ENCODE measurements around the gene KRTAP5-7. TPM values are rescaled to one million over a fixed set of nuclear protein-coding genes. Genes with fewer than 3 reads are reported as not detected.

The KRTAP5-7 gene
- total RNA-seq, 1 experiment from 2014 or later = not detected

DNA sequence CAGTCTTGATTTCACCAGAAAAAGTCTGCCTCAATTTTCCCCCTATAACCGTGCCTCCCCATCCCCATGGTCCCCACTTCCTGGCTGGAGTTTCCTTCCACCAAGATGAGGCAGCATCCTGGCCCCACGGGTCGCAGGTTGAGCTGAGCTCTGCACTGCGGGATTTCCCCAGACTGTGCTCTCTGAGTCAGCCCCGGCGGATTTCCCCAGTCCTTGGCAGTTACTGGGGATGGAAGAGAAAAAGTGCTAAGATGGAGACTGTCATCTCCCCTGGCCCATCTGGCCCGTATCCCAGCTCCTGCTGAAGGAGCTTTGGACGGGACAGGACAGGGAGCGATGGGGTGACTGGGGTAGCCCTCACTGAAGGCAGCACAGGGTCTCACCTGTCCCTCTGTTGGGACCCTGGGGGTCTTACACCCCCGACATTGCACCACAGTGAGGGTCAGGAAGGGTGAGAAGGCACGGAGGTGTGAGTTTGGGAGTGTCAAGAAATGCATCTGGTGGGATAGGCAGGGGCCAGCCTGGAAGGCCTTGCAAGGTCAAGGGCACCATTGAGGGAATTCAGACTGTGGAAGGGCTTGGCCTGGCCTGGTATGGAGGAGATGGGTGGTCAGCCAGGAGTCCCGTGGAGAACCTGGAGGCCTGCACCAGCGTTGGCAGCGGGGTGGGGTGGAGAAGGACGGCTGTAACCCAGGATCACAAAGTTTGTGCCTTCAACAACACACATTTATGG, 37.6 kb upstream of the KRTAP5-7 start:
- Mint-ChIP-seq H3K27ac (ENCODE audit: low read depth, unreplicated experiment) (no peak overlapping the region), H3K36me3 (ENCODE audit: insufficient read depth, unreplicated experiment) (peaks cover 73% of the 10 kb centered on the region), H3K4me1 (ENCODE audit: insufficient read depth, unreplicated experiment) (peaks cover 13% of the 10 kb centered on the region), H3K4me3 (ENCODE audit: unreplicated experiment) (no peak overlapping the region), H3K27me3 (ENCODE audit: insufficient read depth, unreplicated experiment) (no peaks in the 10 kb centered on the region), H3K9me3 (ENCODE audit: unreplicated experiment) (no peaks in the 10 kb centered on the region)
- intact Hi-C loops (cut with micrococcal nuclease) = no loop called here
- peak; percentile 25 for DNase-seq (ENCODE audit: unreplicated experiment)
- ChIA-PET CTCF (interaction anchor here (0.6 kb wide), 1 partner anchor 9 kb away, joined by 3 read pairs; no protein-coding TSS in a partner anchor), POLR2A (no interaction called here)
- no TSS peak for BruUV-seq (replicated peaks)
- TF ChIP-seq, protein P1, sequence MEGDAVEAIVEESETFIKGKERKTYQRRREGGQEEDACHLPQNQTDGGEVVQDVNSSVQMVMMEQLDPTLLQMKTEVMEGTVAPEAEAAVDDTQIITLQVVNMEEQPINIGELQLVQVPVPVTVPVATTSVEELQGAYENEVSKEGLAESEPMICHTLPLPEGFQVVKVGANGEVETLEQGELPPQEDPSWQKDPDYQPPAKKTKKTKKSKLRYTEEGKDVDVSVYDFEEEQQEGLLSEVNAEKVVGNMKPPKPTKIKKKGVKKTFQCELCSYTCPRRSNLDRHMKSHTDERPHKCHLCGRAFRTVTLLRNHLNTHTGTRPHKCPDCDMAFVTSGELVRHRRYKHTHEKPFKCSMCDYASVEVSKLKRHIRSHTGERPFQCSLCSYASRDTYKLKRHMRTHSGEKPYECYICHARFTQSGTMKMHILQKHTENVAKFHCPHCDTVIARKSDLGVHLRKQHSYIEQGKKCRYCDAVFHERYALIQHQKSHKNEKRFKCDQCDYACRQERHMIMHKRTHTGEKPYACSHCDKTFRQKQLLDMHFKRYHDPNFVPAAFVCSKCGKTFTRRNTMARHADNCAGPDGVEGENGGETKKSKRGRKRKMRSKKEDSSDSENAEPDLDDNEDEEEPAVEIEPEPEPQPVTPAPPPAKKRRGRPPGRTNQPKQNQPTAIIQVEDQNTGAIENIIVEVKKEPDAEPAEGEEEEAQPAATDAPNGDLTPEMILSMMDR (IDR thresholded peaks at IDR 0.05; ENCODE audit: unreplicated experiment) = no peak

DNA sequence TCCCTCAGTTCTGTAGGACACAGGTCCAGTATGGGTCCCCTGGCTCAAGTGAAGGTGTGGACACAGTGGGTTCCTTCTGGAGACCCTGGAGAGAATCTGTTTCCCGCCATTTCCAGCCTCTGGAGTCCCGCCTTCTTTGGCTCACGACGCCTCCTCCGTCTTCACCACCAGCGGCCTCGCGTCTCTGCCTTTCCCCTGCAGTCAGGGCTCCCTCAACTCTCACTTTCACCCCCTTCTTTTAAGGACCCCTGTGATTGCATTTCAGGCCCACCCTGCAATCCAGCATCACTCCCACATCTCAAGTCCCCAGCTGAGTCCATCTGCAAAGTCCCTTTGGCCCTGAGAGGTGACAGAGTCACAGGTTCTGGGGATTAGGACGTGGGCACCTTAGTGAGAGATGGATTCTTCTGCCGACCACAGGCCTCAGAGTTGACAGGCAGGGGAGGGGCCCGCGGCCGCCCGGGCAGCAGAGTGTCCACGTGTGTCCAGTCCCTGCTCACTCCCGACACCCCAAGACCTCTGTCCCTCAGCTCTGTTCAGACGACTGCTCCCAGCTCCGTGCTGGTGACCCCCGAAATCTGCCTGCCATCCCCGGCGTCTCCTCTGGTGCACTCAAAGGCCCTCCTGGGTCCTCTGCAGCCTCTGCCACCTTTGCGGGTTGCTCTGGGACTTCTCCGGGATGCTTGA, 36.9 kb upstream of the KRTAP5-7 start:
- Mint-ChIP-seq H3K9me3 (ENCODE audit: unreplicated experiment) (no peaks in the 10 kb centered on the region), H3K36me3 (ENCODE audit: insufficient read depth, unreplicated experiment) (peaks cover 75% of the 10 kb centered on the region), H3K4me3 (ENCODE audit: unreplicated experiment) (no peak overlapping the region), H3K4me1 (ENCODE audit: insufficient read depth, unreplicated experiment) (peaks cover 13% of the 10 kb centered on the region), H3K27ac (ENCODE audit: low read depth, unreplicated experiment) (no peak overlapping the region), H3K27me3 (ENCODE audit: insufficient read depth, unreplicated experiment) (no peaks in the 10 kb centered on the region)
- POLR2A ChIA-PET = no interaction called here
- CTCF ChIA-PET = interaction anchor here (0.6 kb wide), 1 partner anchor 8 kb away, joined by 3 read pairs; no protein-coding TSS in a partner anchor
- TF ChIP-seq, protein P1 (IDR thresholded peaks at IDR 0.05; ENCODE audit: unreplicated experiment) = no peak
- BruUV-seq (replicated peaks) = no TSS peak
- DNase-seq (ENCODE audit: unreplicated experiment) = no peak
- intact Hi-C loops (cut with micrococcal nuclease) = no loop called here

DNA sequence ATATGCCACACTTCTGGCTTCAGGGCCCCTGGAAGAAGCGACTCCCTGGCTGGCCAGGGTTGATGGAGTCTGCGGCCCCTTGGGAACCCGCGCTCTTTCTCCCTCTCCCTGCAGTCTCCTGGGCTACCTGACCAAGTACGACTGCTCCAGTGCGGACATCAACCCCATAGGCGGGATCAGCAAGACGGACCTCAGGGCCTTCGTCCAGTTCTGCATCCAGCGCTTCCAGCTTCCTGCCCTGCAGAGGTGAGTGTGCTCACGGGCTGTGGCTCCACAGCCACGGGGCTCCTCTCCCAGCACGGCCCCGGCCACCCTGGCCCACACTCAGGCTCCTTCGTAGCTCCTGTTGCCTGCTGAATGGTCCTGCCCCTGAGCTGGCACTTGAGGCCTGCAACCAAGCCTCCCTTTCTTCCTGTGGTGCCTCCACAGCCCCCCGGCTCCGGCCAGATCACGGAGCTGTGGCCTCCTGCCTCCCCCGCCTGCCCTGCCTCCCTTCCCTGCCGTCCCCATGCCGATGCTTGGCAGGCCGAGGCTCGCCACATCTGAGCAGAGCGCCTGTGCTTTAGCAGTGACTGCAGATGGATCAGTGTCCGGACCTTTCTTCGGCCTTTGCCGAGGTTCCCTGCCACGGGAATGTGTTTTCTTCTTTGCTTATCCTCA, 36.2 kb upstream of the KRTAP5-7 start:
- Mint-ChIP-seq H3K4me3 (ENCODE audit: unreplicated experiment) (no peak overlapping the region), H3K9me3 (ENCODE audit: unreplicated experiment) (no peaks in the 10 kb centered on the region), H3K27me3 (ENCODE audit: insufficient read depth, unreplicated experiment) (no peaks in the 10 kb centered on the region), H3K36me3 (ENCODE audit: insufficient read depth, unreplicated experiment) (peaks cover 76% of the 10 kb centered on the region), H3K27ac (ENCODE audit: low read depth, unreplicated experiment) (no peak overlapping the region), H3K4me1 (ENCODE audit: insufficient read depth, unreplicated experiment) (peaks cover 13% of the 10 kb centered on the region)
- TF ChIP-seq, protein P1 (IDR thresholded peaks at IDR 0.05; ENCODE audit: unreplicated experiment) = no peak
- POLR2A ChIA-PET = no interaction called here
- DNase-seq (ENCODE audit: unreplicated experiment) = no peak
- CTCF ChIA-PET = no interaction called here
- intact Hi-C loops (cut with micrococcal nuclease) = no loop called here
- no TSS peak for BruUV-seq (replicated peaks)

DNA sequence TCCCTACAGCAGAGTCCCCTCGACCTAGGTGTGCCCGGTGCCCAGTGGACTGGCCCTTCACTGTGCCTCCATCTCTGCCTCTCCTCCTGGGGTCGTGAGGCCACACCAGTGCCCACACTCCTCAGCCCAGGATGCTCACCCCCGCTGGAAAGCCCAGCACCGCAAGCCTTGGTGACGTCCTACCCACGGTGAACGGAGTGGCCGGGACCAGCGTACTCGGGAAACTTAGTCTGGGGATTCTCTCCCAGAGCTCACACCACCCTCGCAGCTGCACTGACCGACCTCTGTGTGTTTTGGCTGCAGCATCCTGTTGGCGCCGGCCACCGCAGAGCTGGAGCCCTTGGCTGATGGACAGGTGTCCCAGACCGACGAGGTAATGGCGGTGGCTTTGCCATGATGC, 35.5 kb upstream of the KRTAP5-7 start:
- ChIA-PET CTCF (interaction anchor here (0.6 kb wide), 1 partner anchor 771 kb away, joined by 3 read pairs; no protein-coding TSS in a partner anchor), POLR2A (no interaction called here)
- no peaks in the 10 kb centered on the region for H3K27me3 Mint-ChIP-seq (ENCODE audit: insufficient read depth, unreplicated experiment)
- TF ChIP-seq, protein P1 (IDR thresholded peaks at IDR 0.05; ENCODE audit: unreplicated experiment) = no peak
- no peak overlapping the region for H3K27ac Mint-ChIP-seq (ENCODE audit: low read depth, unreplicated experiment)
- H3K4me3 Mint-ChIP-seq (ENCODE audit: unreplicated experiment) = no peak overlapping the region
- H3K9me3 Mint-ChIP-seq (ENCODE audit: unreplicated experiment) = no peaks in the 10 kb centered on the region
- DNase-seq (ENCODE audit: unreplicated experiment) = no peak
- no TSS peak for BruUV-seq (replicated peaks)
- peaks cover 13% of the 10 kb centered on the region for H3K4me1 Mint-ChIP-seq (ENCODE audit: insufficient read depth, unreplicated experiment)
- intact Hi-C loops (cut with micrococcal nuclease) = no loop called here
- peaks cover 76% of the 10 kb centered on the region for H3K36me3 Mint-ChIP-seq (ENCODE audit: insufficient read depth, unreplicated experiment)

All from MCF 10A (cell line).